Neutrophil (primary cell): ENCODE data around the gene ZNF331.

Source experiments
- H3K27ac ChIP-seq: fragments of 200-600 bp; sonication (generic); 2 replicates; pipeline ENCODE4 v1.5.1; 2016; ENCODE audit warnings: mild to moderate bottlenecking, moderate library complexity
- H3K27me3 ChIP-seq: fragments of 200-600 bp; sonication (generic); 2 replicates; pipeline ENCODE4 v1.6.0; 2016; ENCODE audit warnings: mild to moderate bottlenecking
- H3K36me3 ChIP-seq: fragments of 200-600 bp; sonication (generic); 2 replicates; pipeline ENCODE4 v1.5.1; 2017
- H3K4me1 ChIP-seq, 2 experiments: fragments of 200-600 bp in 1 of 2; sonication (generic) in 1 of 2; 1 replicate in 1 of 2; 2 replicates in 1 of 2; pipeline versions ENCODE4 v1.5.1 to v1.6.1; 2013 to 2016; ENCODE audit warnings: low read depth in 1 of 2, low read length in 1 of 2, mild to moderate bottlenecking in 1 of 2, moderate library complexity in 1 of 2; ENCODE audit not compliant: control insufficient read depth in 1 of 2, insufficient read depth in 1 of 2
- H3K4me3 ChIP-seq, 2 experiments: fragments of 200-600 bp in 1 of 2; sonication (generic) in 1 of 2; 1 replicate in 1 of 2; 2 replicates in 1 of 2; pipeline ENCODE4 v1.5.1; 2013 to 2016; ENCODE audit warnings: low read depth in 1 of 2, low read length in 1 of 2, mild to moderate bottlenecking in 1 of 2, moderate library complexity in 1 of 2
- H3K9me3 ChIP-seq: fragments of 200-600 bp; sonication (generic); 2 replicates; pipeline ENCODE4 v1.5.1; 2016
- CTCF ChIP-seq: fragments of 200-600 bp; sonication (generic); IDR thresholded peaks from 2 replicates; pipeline ENCODE4 v1.5.1; 2016; ENCODE audit warnings: antibody characterized with exemption

ZNF331 gene

GRCh38 chr19:53596056-53596455, 58.1 kb downstream of the ZNF331 start:
- H3K4me3 ChIP-seq, result no peak overlapping the region
- no peak overlapping the region for H3K27ac ChIP-seq
- no peaks in the 10 kb centered on the region for H3K27me3 ChIP-seq
- no peak for TF ChIP-seq CTCF
- H3K4me1 ChIP-seq, result no peaks in the 10 kb centered on the region
- H3K36me3 ChIP-seq, result no peaks in the 10 kb centered on the region
- no peaks in the 10 kb centered on the region for H3K9me3 ChIP-seq

GRCh38 chr19:53597023-53597422, 59.1 kb downstream of the ZNF331 start:
- TF ChIP-seq CTCF, result no peak
- no peaks in the 10 kb centered on the region for H3K9me3 ChIP-seq

GRCh38 chr19:53598361-53598760, 60.4 kb downstream of the ZNF331 start:
- Histone ChIP-seq H3K27me3 (no peaks in the 10 kb centered on the region), H3K36me3 (no peaks in the 10 kb centered on the region), H3K4me3 (no peak overlapping the region), H3K9me3 (no peaks in the 10 kb centered on the region), H3K4me1 (no peaks in the 10 kb centered on the region), H3K27ac (no peak overlapping the region)
- TF ChIP-seq CTCF, result no peak

More at GRCh38 chr19:53597023-53597422, 59.1 kb downstream of the ZNF331 start:
- Histone ChIP-seq H3K4me3 (no peak overlapping the region), H3K4me1 (no peaks in the 10 kb centered on the region), H3K36me3 (no peaks in the 10 kb centered on the region), H3K27ac (no peak overlapping the region), H3K27me3 (no peaks in the 10 kb centered on the region)

GRCh38 chr19:53600217-53600616, 62.3 kb downstream of the ZNF331 start:
- H3K9me3 ChIP-seq, result no peaks in the 10 kb centered on the region

GRCh38 chr19:53606031-53606430, 68.1 kb downstream of the ZNF331 start:
- Histone ChIP-seq H3K36me3 (no peaks in the 10 kb centered on the region), H3K9me3 (no peaks in the 10 kb centered on the region), H3K4me1 (no peaks in the 10 kb centered on the region), H3K4me3 (no peak overlapping the region), H3K27ac (no peak overlapping the region), H3K27me3 (no peaks in the 10 kb centered on the region)
- TF ChIP-seq CTCF, result no peak

More at GRCh38 chr19:53600217-53600616, 62.3 kb downstream of the ZNF331 start:
- TF ChIP-seq CTCF, result no peak
- Histone ChIP-seq H3K27ac (no peak overlapping the region), H3K36me3 (no peaks in the 10 kb centered on the region), H3K27me3 (no peaks in the 10 kb centered on the region), H3K4me3 (no peak overlapping the region), H3K4me1 (no peaks in the 10 kb centered on the region)

- Histone ChIP-seq H3K4me3 (no peak overlapping the region), H3K36me3 (no peaks in the 10 kb centered on the region), H3K27me3 (no peaks in the 10 kb centered on the region), H3K9me3 (no peaks in the 10 kb centered on the region), H3K4me1 (no peaks in the 10 kb centered on the region), H3K27ac (no peak overlapping the region)
- no peak for TF ChIP-seq CTCF
Observed at GRCh38 chr19:53608381-53608780, 70.4 kb downstream of the ZNF331 start.
